A549 treated with RU486 at 1 μM for 4 hours (cell line): Measurements from ENCODE around the gene POTEJ. TPM values are rescaled to one million over a fixed set of nuclear protein-coding genes. Genes with fewer than 3 reads are reported as not detected.

ENCODE experiments used
- total RNA-seq: library from RNA; stranded (reverse); fragments of 200-300 nt; extraction: Qiagen RNA extraction; gene quantifications from 5 replicates; pipeline ENCODE4 v1.2.3, GENCODE V29; 2022; ENCODE audit warnings: low read depth

The POTEJ gene
- not detected in 5 replicates for total RNA-seq

DNA sequence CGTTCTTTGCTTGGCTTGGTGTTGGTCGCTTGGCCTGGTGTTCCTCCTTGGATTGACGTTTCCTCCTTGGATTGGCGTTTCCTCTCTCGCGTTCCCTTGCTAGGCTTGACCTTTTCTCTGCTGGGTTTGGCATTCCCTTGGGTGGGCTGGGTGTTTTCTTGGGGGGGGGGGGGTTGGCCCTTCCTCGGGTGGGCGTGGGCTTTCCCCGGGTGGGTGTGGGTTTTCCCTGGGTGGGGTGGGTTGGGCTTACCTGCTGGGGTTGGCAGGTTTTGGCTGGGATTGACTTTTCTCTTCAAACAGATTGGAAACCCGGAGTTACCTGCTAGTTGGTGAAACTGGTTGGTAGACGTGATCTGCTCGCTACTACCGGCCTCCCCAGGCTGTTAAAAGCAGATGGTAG, at the start of gene POTEJ:
Gene POTEJ, plus strand, starts transcription at position 301 of the 400 bp plus-strand sequence. Its CDS starts 93 bp downstream, at position 394.

DNA sequence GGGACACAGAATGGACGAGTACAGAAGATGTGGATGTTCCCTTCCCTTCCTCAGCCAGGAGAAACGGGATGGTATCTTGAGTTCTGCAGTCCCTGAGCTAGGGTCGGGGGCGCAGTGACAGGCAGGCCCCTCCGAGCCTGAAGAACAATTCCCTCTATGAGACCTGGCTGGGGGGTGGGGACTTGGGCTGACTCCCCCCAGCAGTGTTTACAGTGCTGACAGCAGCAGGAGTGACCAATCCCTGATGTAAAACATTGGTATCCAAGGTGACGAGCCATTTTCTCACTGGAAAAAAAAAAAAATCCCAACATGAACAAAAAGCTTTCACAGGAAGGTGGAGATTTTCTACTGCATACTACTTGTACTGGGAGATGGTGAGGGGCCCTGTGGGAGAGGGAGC, 11.8 kb upstream of the POTEJ start, which contains the start of gene CFC1:
Gene CFC1, minus strand, starts transcription at position 183 of the 400 bp plus-strand sequence. CDS start 288 bp downstream, outside the sequence.

Other genes starting within 250 kb of the POTEJ start
- not detected in 5 replicates for gene POTEI, start 102.1 kb upstream of the POTEJ start, total RNA-seq
- not detected in 5 replicates for gene CFC1B, start 90.2 kb upstream of the POTEJ start, total RNA-seq
- gene CFC1, start 11.9 kb upstream of the POTEJ start, total RNA-seq, result not detected in 5 replicates
- gene GPR148, start 117.6 kb downstream of the POTEJ start, total RNA-seq, result not detected in 5 replicates
- not detected in 5 replicates for gene AMER3, start 144.1 kb downstream of the POTEJ start, total RNA-seq
- gene ARHGEF4, start 225.5 kb downstream of the POTEJ start, total RNA-seq, result 5.8 to 8.7 TPM (median 6.7 TPM) in 5 replicates